ENCODE results near the gene JUND. TPM values are rescaled to one million over a fixed set of nuclear protein-coding genes. Genes with fewer than 3 reads are reported as not detected.

The JUND gene
- total RNA-seq, 2 experiments from 2014 or later = 1,827 to 1,976 TPM

DNA sequence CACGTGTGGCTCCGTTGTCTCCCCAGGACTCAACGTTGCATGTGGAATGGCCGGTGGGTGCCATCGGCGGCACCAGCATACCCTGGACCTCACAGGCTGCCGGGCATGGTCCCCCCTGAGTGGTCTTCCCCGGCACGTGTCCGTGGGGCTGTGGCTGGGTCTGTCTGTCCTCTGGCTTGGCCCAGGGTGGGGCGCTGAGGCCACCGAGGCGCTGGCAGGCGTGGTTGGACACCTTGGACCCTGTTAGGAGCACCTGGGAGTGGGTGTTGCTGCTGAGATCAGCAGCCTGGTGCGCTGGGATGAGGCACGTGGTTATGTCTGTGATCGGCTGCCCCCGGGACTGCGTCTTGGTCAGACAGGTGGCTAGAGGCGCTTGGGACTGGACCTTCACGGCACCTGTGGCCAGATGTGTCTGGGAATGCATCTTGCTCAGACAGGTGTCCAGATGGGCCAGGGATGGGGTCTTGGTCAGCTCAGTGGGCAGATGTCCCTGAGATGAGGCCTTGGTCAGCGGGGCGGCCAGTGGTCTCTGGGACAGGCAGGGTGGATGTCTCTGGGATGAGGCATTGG is 16.4 kb downstream of the JUND start:
- H3K9me3 ChIP-seq (ENCODE audit: control insufficient read depth in 1 of 2, insufficient read depth in 1 of 2, low read length in 2 of 2) = no peaks in the 10 kb centered on the region
- no peaks in the 10 kb centered on the region for H3K27me3 Mint-ChIP-seq
- H3K4me3 Mint-ChIP-seq = no peak overlapping the region
- peaks cover 44% of the 10 kb centered on the region for H3K36me3 ChIP-seq (ENCODE audit: insufficient read depth, low read length)
- no peaks in the 10 kb centered on the region for H3K9me3 Mint-ChIP-seq
- H3K36me3 Mint-ChIP-seq (ENCODE audit: low read depth) = peaks cover 29% of the 10 kb centered on the region
- peak in 2 of 14 experiments; percentile 17 to 44 for DNase-seq
- no peak overlapping the region for H3K4me3 ChIP-seq (ENCODE audit: low read length)
- H3K4me1 Mint-ChIP-seq (ENCODE audit: low read depth) = peaks cover 10% of the 10 kb centered on the region
- ChIA-PET CTCF (no interaction called here), POLR2A (interaction anchor here (0.7 kb wide), 1 partner anchor 14 kb away, joined by 5 read pairs; no protein-coding TSS in a partner anchor)
- H3K27me3 ChIP-seq (ENCODE audit: control insufficient read depth in 1 of 2, insufficient read depth in 2 of 2, low read length in 2 of 2) = no peaks in the 10 kb centered on the region
- H3K4me1 ChIP-seq (ENCODE audit: insufficient read depth, low read length) = peaks cover 17% of the 10 kb centered on the region
- no peak for ATAC-seq (ENCODE audit: poor library complexity)
- H3K27ac Mint-ChIP-seq = no peak overlapping the region
- H3K27ac ChIP-seq (ENCODE audit: low read depth in 1 of 2, low read length in 2 of 2) = no peak overlapping the region
- intact Hi-C loops (cut with DNase I, micrococcal nuclease) = no loop called here
- TF ChIP-seq, protein P1, sequence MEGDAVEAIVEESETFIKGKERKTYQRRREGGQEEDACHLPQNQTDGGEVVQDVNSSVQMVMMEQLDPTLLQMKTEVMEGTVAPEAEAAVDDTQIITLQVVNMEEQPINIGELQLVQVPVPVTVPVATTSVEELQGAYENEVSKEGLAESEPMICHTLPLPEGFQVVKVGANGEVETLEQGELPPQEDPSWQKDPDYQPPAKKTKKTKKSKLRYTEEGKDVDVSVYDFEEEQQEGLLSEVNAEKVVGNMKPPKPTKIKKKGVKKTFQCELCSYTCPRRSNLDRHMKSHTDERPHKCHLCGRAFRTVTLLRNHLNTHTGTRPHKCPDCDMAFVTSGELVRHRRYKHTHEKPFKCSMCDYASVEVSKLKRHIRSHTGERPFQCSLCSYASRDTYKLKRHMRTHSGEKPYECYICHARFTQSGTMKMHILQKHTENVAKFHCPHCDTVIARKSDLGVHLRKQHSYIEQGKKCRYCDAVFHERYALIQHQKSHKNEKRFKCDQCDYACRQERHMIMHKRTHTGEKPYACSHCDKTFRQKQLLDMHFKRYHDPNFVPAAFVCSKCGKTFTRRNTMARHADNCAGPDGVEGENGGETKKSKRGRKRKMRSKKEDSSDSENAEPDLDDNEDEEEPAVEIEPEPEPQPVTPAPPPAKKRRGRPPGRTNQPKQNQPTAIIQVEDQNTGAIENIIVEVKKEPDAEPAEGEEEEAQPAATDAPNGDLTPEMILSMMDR (IDR thresholded peaks at IDR 0.05) = no peak

DNA sequence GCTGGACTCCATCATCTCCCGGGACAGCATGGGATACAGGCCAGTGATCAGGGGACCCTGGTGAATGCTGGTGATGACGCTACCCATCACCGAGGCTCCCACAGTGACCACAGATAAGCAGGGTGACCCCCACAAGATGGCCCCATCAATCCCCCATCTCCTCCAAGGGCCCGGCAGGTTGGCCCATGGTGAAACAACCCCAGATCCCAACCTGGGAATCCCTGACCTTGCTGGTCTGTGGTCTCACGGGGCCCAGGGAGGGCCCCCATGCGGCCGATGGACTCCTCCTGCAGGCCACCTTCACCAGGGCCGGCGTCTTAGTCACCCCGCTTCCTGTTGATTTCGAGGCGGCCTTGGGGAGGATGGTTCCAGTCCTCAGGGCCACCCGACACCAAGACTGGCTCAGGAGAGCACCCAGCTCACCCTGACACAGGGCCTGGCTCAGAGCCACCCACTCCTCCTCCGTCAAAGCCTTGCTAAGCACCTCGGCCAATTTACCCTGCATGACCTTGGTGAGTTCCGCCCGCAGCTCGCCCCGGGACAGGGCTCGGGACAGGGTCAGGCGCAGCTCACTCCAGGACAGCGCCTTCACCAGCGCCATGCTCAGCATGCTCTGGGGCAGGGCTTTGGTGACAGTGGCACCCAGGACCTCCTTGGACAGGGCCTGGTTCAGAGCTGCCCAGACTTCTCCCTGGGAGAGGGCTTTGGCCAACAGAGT is 17.1 kb downstream of the JUND start:
- Mint-ChIP-seq H3K27ac (no peak overlapping the region), H3K4me3 (no peak overlapping the region), H3K9me3 (no peaks in the 10 kb centered on the region), H3K4me1 (ENCODE audit: low read depth) (peaks cover 10% of the 10 kb centered on the region), H3K27me3 (no peaks in the 10 kb centered on the region), H3K36me3 (ENCODE audit: low read depth) (peaks cover 29% of the 10 kb centered on the region)
- intact Hi-C loops (cut with DNase I, micrococcal nuclease) = no loop called here
- Histone ChIP-seq H3K27ac (ENCODE audit: low read depth in 1 of 2, low read length in 2 of 2) (no peak overlapping the region), H3K4me3 (ENCODE audit: low read length) (no peak overlapping the region), H3K36me3 (ENCODE audit: insufficient read depth, low read length) (peaks cover 43% of the 10 kb centered on the region), H3K4me1 (ENCODE audit: insufficient read depth, low read length) (peaks cover 17% of the 10 kb centered on the region), H3K27me3 (ENCODE audit: control insufficient read depth in 1 of 2, insufficient read depth in 2 of 2, low read length in 2 of 2) (no peaks in the 10 kb centered on the region), H3K9me3 (ENCODE audit: control insufficient read depth in 1 of 2, insufficient read depth in 1 of 2, low read length in 2 of 2) (no peaks in the 10 kb centered on the region)
- CTCF ChIA-PET = no interaction called here
- TF ChIP-seq, protein P1 (IDR thresholded peaks at IDR 0.05) = no peak
- DNase-seq (no peak), ATAC-seq (ENCODE audit: poor library complexity) (no peak)
- POLR2A ChIA-PET = interaction anchor here (0.7 kb wide), 1 partner anchor 15 kb away, joined by 5 read pairs; no protein-coding TSS in a partner anchor

DNA sequence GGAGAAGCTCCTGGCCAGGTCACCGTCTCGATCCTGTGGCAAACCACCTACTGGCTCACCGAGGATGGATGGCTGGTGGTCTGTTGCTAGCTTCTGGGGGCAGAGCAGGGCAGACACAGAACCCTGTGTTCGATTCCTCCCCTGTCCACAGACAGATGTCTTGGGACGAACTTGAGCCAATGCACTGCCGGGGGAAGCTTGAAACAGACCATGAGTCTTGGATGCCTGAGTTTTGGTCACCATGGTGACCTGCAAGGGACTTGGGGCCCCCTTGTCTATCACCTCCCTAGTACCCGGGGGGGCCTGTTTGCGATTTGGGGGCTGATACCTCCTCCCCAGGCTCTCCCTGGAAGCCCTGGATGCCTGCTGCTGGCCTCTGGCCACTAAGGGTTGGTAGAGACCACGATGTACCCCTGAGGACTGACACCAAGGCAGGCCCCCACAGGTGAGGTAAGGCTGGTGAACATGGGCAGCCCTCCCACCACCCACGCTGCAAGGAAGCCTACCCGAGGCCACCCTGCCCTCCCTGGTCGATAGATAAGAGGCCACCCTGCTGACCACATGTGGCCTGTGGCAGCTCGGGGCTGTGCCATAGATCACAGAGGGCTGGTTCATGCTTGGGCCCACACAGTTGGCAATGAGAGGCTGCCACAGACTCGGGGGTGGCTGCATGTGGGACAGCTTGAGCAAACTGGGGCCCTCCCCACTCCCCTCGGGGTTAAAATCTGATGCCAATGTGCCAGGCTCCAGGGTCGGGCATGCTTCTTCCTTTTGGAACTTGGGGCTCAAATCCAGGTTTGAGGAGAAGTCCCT is 17.9 kb downstream of the JUND start:
- H3K9me3 ChIP-seq (ENCODE audit: control insufficient read depth in 1 of 2, insufficient read depth in 1 of 2, low read length in 2 of 2) = no peaks in the 10 kb centered on the region
- peak in 1 of 14 experiments; percentile 41 for DNase-seq
- Mint-ChIP-seq H3K36me3 (ENCODE audit: low read depth) (peaks cover 25% of the 10 kb centered on the region), H3K4me1 (ENCODE audit: low read depth) (peaks cover 10% of the 10 kb centered on the region), H3K4me3 (no peak overlapping the region), H3K27ac (no peak overlapping the region), H3K27me3 (no peaks in the 10 kb centered on the region), H3K9me3 (no peaks in the 10 kb centered on the region)
- ChIA-PET POLR2A (interaction anchor here (0.6 kb wide), 1 partner anchor 64 kb away, joined by 3 read pairs; no protein-coding TSS in a partner anchor), CTCF (interaction anchor here (1.1 kb wide), 1 partner anchor 12 kb away, joined by 3 read pairs; no protein-coding TSS in a partner anchor)
- H3K36me3 ChIP-seq (ENCODE audit: insufficient read depth, low read length) = peaks cover 37% of the 10 kb centered on the region
- intact Hi-C loops (cut with DNase I, micrococcal nuclease) = no loop called here
- H3K4me1 ChIP-seq (ENCODE audit: insufficient read depth, low read length) = peaks cover 17% of the 10 kb centered on the region
- TF ChIP-seq, protein P1 (IDR thresholded peaks at IDR 0.05) = no peak
- no peak overlapping the region for H3K27ac ChIP-seq (ENCODE audit: low read depth in 1 of 2, low read length in 2 of 2)
- no peak overlapping the region for H3K4me3 ChIP-seq (ENCODE audit: low read length)
- H3K27me3 ChIP-seq (ENCODE audit: control insufficient read depth in 1 of 2, insufficient read depth in 2 of 2, low read length in 2 of 2) = no peaks in the 10 kb centered on the region
- ATAC-seq (ENCODE audit: poor library complexity) = no peak
